H1 (cell line): ENCODE measurements around the gene CFAP54. TPM values are rescaled to one million over a fixed set of nuclear protein-coding genes. Genes with fewer than 3 reads are reported as not detected.

Source experiments
- CTCF ChIA-PET: fragments of 300-600 bp; sonication (Branson Sonifier 250); formaldehyde crosslinking; loops from one replicate; lab custom pipeline; 2021; ENCODE audit not compliant: partially characterized antibody; lab: Charles Lee
- POLR2A ChIA-PET: fragments of 300-600 bp; sonication (Branson Sonifier 250); formaldehyde crosslinking; loops from one replicate; lab custom pipeline; 2021; ENCODE audit warnings: inconsistent platforms; ENCODE audit not compliant: partially characterized antibody; lab: Charles Lee
- DNase-seq, 2 experiments: peaks; one replicate each; pipeline versions ENCODE4 v3.0.0 to v3.0.0-alpha.2; 2010 to 2022; ENCODE audit warnings: low spot score in 2 of 2, low read depth in 1 of 2, mixed read lengths in 1 of 2
- FAIRE-seq: peaks from 2 replicates; lab custom pipeline; 2011; peaks lifted over from hg19 to GRCh38; lab: Jason Lieb, UNC
- H2AFZ ChIP-seq: 2 replicates; pipeline ENCODE4 v1.8.1; 2012; ENCODE audit warnings: low read length, inconsistent platforms
- H2AK5ac ChIP-seq: 2 replicates; pipeline ENCODE4 v1.6.1; 2013; ENCODE audit warnings: low read depth, low read length
- H2BK120ac ChIP-seq: replicated peaks from 2 replicates; pipeline ENCODE3; 2013; ENCODE audit warnings: low read depth, low read length, inconsistent platforms
- H2BK12ac ChIP-seq: 2 replicates; pipeline ENCODE4 v1.6.1; 2013; ENCODE audit warnings: low read depth, low read length
- H2BK15ac ChIP-seq: 2 replicates; pipeline ENCODE4 v1.6.1; 2013; ENCODE audit warnings: low read length
- H2BK20ac ChIP-seq: 2 replicates; pipeline ENCODE4 v1.6.1; 2013; ENCODE audit warnings: low read length
- H2BK5ac ChIP-seq: 2 replicates; pipeline ENCODE4 v1.6.1; 2013; ENCODE audit warnings: low read depth, low read length
- H3K14ac ChIP-seq: 2 replicates; pipeline ENCODE4 v1.6.1; 2013; ENCODE audit warnings: inconsistent platforms; ENCODE audit not compliant: insufficient read length
- H3K18ac ChIP-seq: 2 replicates; pipeline ENCODE4 v1.6.1; 2013; ENCODE audit warnings: low read length; ENCODE audit errors: extremely low read depth
- H3K23ac ChIP-seq: 2 replicates; pipeline ENCODE4 v1.6.1; 2013; ENCODE audit warnings: inconsistent platforms; ENCODE audit not compliant: insufficient read length
- H3K23me2 ChIP-seq: 2 replicates; pipeline ENCODE4 v1.6.1; 2013; ENCODE audit warnings: low read depth, low read length
- H3K27ac ChIP-seq: 2 replicates; pipeline ENCODE4 v1.6.1; 2011; ENCODE audit warnings: low read depth, low read length, inconsistent platforms
- H3K27me3 ChIP-seq, 4 experiments: replicated peaks in 1 of 4; 1 replicate in 1 of 4; 2 replicates in 3 of 4; pipeline versions ENCODE4 v1.6.1 to v1.8.1; 2011 to 2013; ENCODE audit warnings: low read length in 3 of 4, mild to moderate bottlenecking in 3 of 4, inconsistent platforms in 2 of 4, mixed read lengths in 2 of 4, moderate library complexity in 1 of 4; ENCODE audit not compliant: control insufficient read depth in 3 of 4, insufficient read depth in 3 of 4; ENCODE audit errors: extremely low read depth in 1 of 4
- H3K36me3 ChIP-seq, 4 experiments: 2 replicates each; pipeline versions ENCODE4 v1.6.1 to v1.8.1; 2011 to 2013; ENCODE audit warnings: mild to moderate bottlenecking in 4 of 4, low read length in 3 of 4, moderate library complexity in 2 of 4, control low read depth in 1 of 4, inconsistent platforms in 1 of 4; ENCODE audit not compliant: insufficient read depth in 4 of 4, control insufficient read depth in 2 of 4
- H3K4ac ChIP-seq: replicated peaks from 2 replicates; pipeline ENCODE3; 2013; ENCODE audit warnings: low read length, low read depth, mixed read lengths, inconsistent platforms; ENCODE audit not compliant: insufficient read length
- H3K4me1 ChIP-seq, 4 experiments: replicated peaks in 1 of 4; 1 replicate in 1 of 4; 2 replicates in 3 of 4; pipeline versions ENCODE4 v1.6.1 to v1.8.1; 2011 to 2013; ENCODE audit warnings: low read length in 3 of 4, inconsistent platforms in 2 of 4, mixed read lengths in 1 of 4; ENCODE audit not compliant: insufficient read depth in 4 of 4, control insufficient read depth in 3 of 4
- H3K4me2 ChIP-seq, 2 experiments: 2 replicates each; pipeline versions ENCODE4 v1.6.1 to v1.8.1; 2011 to 2013; ENCODE audit warnings: low read depth in 2 of 2, low read length in 2 of 2, control low read depth in 1 of 2, inconsistent platforms in 1 of 2, mild to moderate bottlenecking in 1 of 2; ENCODE audit not compliant: insufficient read depth in 1 of 2
- H3K4me3 ChIP-seq, 4 experiments: fragments of 200-600, 300-600 bp in 1 of 4; sonication (generic), shearing (Covaris generic), sonication (Bioruptor Twin) in 1 of 4; 2 replicates each; pipeline versions ENCODE4 v1.5.1 to v1.8.1; 2011 to 2016; ENCODE audit warnings: low read length in 4 of 4, low read depth in 3 of 4, control low read depth in 2 of 4, inconsistent platforms in 2 of 4, mild to moderate bottlenecking in 2 of 4, mixed read lengths in 1 of 4, moderate library complexity in 1 of 4; ENCODE audit not compliant: insufficient read depth in 2 of 4; ENCODE audit errors: extremely low read depth in 1 of 4
- H3K56ac ChIP-seq: replicated peaks from 2 replicates; pipeline ENCODE3; 2013; ENCODE audit warnings: low read depth, mild to moderate bottlenecking, mixed read lengths, low read length, inconsistent platforms; ENCODE audit not compliant: insufficient read length
- H3K79me1 ChIP-seq: 2 replicates; pipeline ENCODE4 v1.6.1; 2013; ENCODE audit warnings: low read depth, low read length, control low read depth
- H3K79me2 ChIP-seq, 2 experiments: 2 replicates each; pipeline versions ENCODE4 v1.6.1 to v1.8.1; 2012 to 2013; ENCODE audit warnings: low read length in 2 of 2, mild to moderate bottlenecking in 2 of 2, inconsistent platforms in 1 of 2; ENCODE audit not compliant: insufficient read depth in 2 of 2, control insufficient read depth in 1 of 2
- H3K9ac ChIP-seq, 4 experiments: replicated peaks in 1 of 4; 1 replicate in 1 of 4; 2 replicates in 3 of 4; pipeline versions ENCODE4 v1.6.1 to v1.8.1; 2011 to 2013; ENCODE audit warnings: low read depth in 3 of 4, low read length in 3 of 4, control low read depth in 2 of 4, mild to moderate bottlenecking in 2 of 4, moderate library complexity in 2 of 4, inconsistent platforms in 1 of 4; ENCODE audit errors: extremely low read depth in 1 of 4
- H3K9me3 ChIP-seq, 2 experiments: 2 replicates each; pipeline versions ENCODE4 v1.6.1 to v1.8.1; 2012 to 2013; ENCODE audit warnings: mild to moderate bottlenecking in 2 of 2, moderate library complexity in 2 of 2, control low read depth in 1 of 2, inconsistent platforms in 1 of 2, low read depth in 1 of 2, low read length in 1 of 2, mixed read lengths in 1 of 2; ENCODE audit not compliant: insufficient read depth in 2 of 2
- H4K20me1 ChIP-seq, 2 experiments: replicated peaks in 1 of 2; 2 replicates each; pipeline versions ENCODE3 to v1.8.1; 2011 to 2013; ENCODE audit warnings: inconsistent platforms in 2 of 2, low read length in 2 of 2, mild to moderate bottlenecking in 1 of 2; ENCODE audit not compliant: insufficient read depth in 2 of 2, control insufficient read depth in 1 of 2
- H4K5ac ChIP-seq: 2 replicates; pipeline ENCODE4 v1.6.1; 2013; ENCODE audit warnings: low read length, low read depth, mixed read lengths, inconsistent platforms; ENCODE audit not compliant: insufficient read length
- H4K8ac ChIP-seq: 2 replicates; pipeline ENCODE4 v1.8.0; 2013; ENCODE audit warnings: mild to moderate bottlenecking, moderate library complexity, low read length, inconsistent platforms; ENCODE audit not compliant: insufficient read depth; ENCODE audit errors: extremely low read depth
- H4K91ac ChIP-seq: replicated peaks from 2 replicates; pipeline ENCODE3; 2013; ENCODE audit warnings: low read length, mixed read lengths, inconsistent platforms; ENCODE audit not compliant: insufficient read length
- SRF ChIP-seq: IDR thresholded peaks from 2 replicates; pipeline ENCODE4 v1.6.1; 2011; ENCODE audit warnings: mild to moderate bottlenecking, low read depth, low read length, moderate library complexity
- TBP ChIP-seq: IDR thresholded peaks from 2 replicates; pipeline ENCODE4 v1.6.1; 2011; ENCODE audit warnings: low read depth, low read length, improper control_type of control experiment
- WGBS, 2 experiments: shearing (Covaris generic) in 1 of 2; methylation state at CpG; one replicate each; pipeline versions ENCODE4 v1.1.6 to v1.1.7; 2013 to 2015; ENCODE audit warnings: low lambda C conversion rate in 2 of 2, mixed read lengths in 2 of 2, inconsistent platforms in 1 of 2, low coverage in 1 of 2, missing lambda C conversion rate in 1 of 2; ENCODE audit not compliant: insufficient replicate concordance in 2 of 2, insufficient coverage in 1 of 2, insufficient read length in 1 of 2; ENCODE audit errors: extremely low coverage in 1 of 2, missing lambda C conversion rate in 1 of 2; 5-methylcytosine and 5-hydroxymethylcytosine counted together
- polyA plus RNA-seq, 7 experiments: library from polyadenylated mRNA; depleted of rRNA in 3 of 7; stranded (reverse) in 5 of 7; unstranded in 2 of 7; fragments of >200 nt in 5 of 7; fragments of 200-250 nt in 2 of 7; gene quantifications; 1 replicate in 5 of 7; 2 replicates in 1 of 7; 4 replicates in 1 of 7; pipeline versions ENCODE4 v1.2.1 to v1.2.3, GENCODE V29; 2011 to 2013; ENCODE audit warnings: missing spikeins in 2 of 7, mixed read lengths in 2 of 7
- total RNA-seq: library from RNA; stranded (reverse); fragmentation: NEBNext Ultra II Directional; extraction: Animal tissue kit (Norgen Biotek cat#: 25700); gene quantifications from 2 replicates; pipeline ENCODE4 v1.2.1, GENCODE V29; 2021

Gene CFAP54
- total and polyA plus RNA-seq, 2 of the 8 experiments (the other 6 are each of a cell fraction or from before 2014, with no cell fraction given): 0.17 to 0.33 TPM

DNA sequence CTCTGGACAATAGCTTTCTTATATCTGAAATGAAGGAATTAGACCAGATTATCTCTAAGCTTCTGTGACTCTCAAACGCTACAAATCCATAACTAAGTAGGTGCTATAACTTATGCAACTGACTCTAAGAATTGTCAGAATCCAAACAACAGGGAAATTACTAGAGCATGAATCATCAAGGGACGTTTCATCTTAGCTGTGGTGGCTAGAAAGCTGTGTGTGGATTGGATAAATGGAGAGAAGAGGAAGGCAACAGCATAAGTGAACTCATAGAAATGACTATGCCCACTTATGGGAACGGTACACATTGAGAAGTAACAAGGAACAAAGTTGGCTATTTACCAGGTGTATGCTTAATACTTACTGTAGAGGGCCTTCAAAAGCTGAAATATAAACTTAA is 321.7 kb downstream of the CFAP54 start:
- peaks cover 0 to 3% (median 0%) of the 10 kb centered on the region in 4 experiments; a peak in 1 of 7 replicates for H3K4me1 ChIP-seq
- H2AFZ ChIP-seq: no peak overlapping the region
- no peak overlapping the region for H2AK5ac ChIP-seq
- H3K9me3 ChIP-seq: no peaks in the 10 kb centered on the region
- H3K79me1 ChIP-seq: no peaks in the 10 kb centered on the region
- H2BK120ac ChIP-seq: no peak overlapping the region
- POLR2A ChIA-PET: no interaction called here
- no peak overlapping the region for H2BK12ac ChIP-seq
- no peak for TF ChIP-seq SRF
- no peak for TF ChIP-seq TBP
- FAIRE-seq (no peak), DNase-seq (no peak)
- no peaks in the 10 kb centered on the region for H3K23me2 ChIP-seq
- no peak overlapping the region for H3K14ac ChIP-seq
- 81% methylated on average over 3 of the region's 3 CpGs; no CpG with 5 or more reads in 1 of the 2 experiments for WGBS, 2 experiments
- CTCF ChIA-PET: no interaction called here
- no peak overlapping the region for H2BK15ac ChIP-seq
- no peak overlapping the region for H3K23ac ChIP-seq
- H2BK5ac ChIP-seq: no peak overlapping the region
- H3K36me3 ChIP-seq: no peaks in the 10 kb centered on the region
- no peak overlapping the region for H3K56ac ChIP-seq
- H3K27me3 ChIP-seq: no peaks in the 10 kb centered on the region
- H3K4me2 ChIP-seq: no peak overlapping the region
- no peak overlapping the region for H3K4me3 ChIP-seq
- H4K8ac ChIP-seq: no peak overlapping the region
- no peak overlapping the region for H3K9ac ChIP-seq
- no peaks in the 10 kb centered on the region for H4K20me1 ChIP-seq
- H3K18ac ChIP-seq: no peak overlapping the region
- no peaks in the 10 kb centered on the region for H3K79me2 ChIP-seq
- H4K91ac ChIP-seq: no peak overlapping the region
- no peak overlapping the region for H4K5ac ChIP-seq
- no peak overlapping the region for H3K27ac ChIP-seq
- no peak overlapping the region for H2BK20ac ChIP-seq
- no peak overlapping the region for H3K4ac ChIP-seq
